OCI-LY7 (cell line): ENCODE data around the gene FHL3. TPM values are rescaled to one million over a fixed set of nuclear protein-coding genes. Genes with fewer than 3 reads are reported as not detected.

Source experiments
- Bru-seq: library from RNA; stranded (reverse); fragments of 400-500 nt; gene quantifications from one replicate; lab custom pipeline; 2021; lab: Mats Ljungman, UMichigan
- BruChase-seq, 2 experiments: library from RNA; stranded (reverse); fragments of 400-500 nt; gene quantifications; one replicate each; lab custom pipeline; 2021; lab: Mats Ljungman, UMichigan
- BruUV-seq: library from RNA; stranded (reverse); fragments of 400-500 nt; replicated peaks from 2 replicates; lab custom pipeline; 2021; lab: Mats Ljungman, UMichigan
- CTCF ChIA-PET: fragments of 300-600 bp; sonication (Branson Sonifier 250); formaldehyde crosslinking; loops from one replicate; lab custom pipeline; 2022; ENCODE audit warnings: antibody characterized with exemption; ENCODE audit not compliant: unreplicated experiment; lab: Charles Lee
- POLR2A ChIA-PET: fragments of 300-600 bp; sonication (Branson Sonifier 250); formaldehyde crosslinking; loops from one replicate; lab custom pipeline; 2022; ENCODE audit warnings: antibody characterized with exemption; lab: Charles Lee
- DNase-seq: peaks from one replicate; pipeline ENCODE4 v3.0.0-alpha.2; 2015; ENCODE audit warnings: low spot score
- H2AFZ ChIP-seq: fragments of 200-600 bp; sonication (generic), shearing (Covaris generic); 2 replicates; pipeline ENCODE4 v1.6.1; 2014; ENCODE audit warnings: mild to moderate bottlenecking, antibody characterized with exemption, low read length, moderate library complexity
- H3K27ac ChIP-seq: fragments of 200-600 bp; sonication (generic); 2 replicates; pipeline ENCODE4 v1.5.1; 2014; ENCODE audit warnings: mixed run types, low read depth, mild to moderate bottlenecking, moderate library complexity, low read length, inconsistent platforms; ENCODE audit not compliant: poor library complexity, severe bottlenecking
- H3K36me3 ChIP-seq: fragments of 200-600 bp; sonication (generic); 2 replicates; pipeline ENCODE4 v1.6.1; 2014; ENCODE audit warnings: mild to moderate bottlenecking, antibody characterized with exemption, low read length, moderate library complexity, mixed read lengths; ENCODE audit not compliant: insufficient read depth
- H3K4me1 ChIP-seq: fragments of 200-600 bp; sonication (generic); 2 replicates; pipeline ENCODE4 v1.5.1; 2014; ENCODE audit warnings: mild to moderate bottlenecking, low read length; ENCODE audit not compliant: insufficient read depth, poor library complexity, severe bottlenecking
- H3K4me2 ChIP-seq: fragments of 200-600 bp; sonication (generic); 2 replicates; pipeline ENCODE4 v1.6.1; 2014; ENCODE audit warnings: mild to moderate bottlenecking, low read length
- H3K4me3 ChIP-seq: fragments of 200-600 bp; sonication (generic); 2 replicates; pipeline ENCODE4 v1.5.1; 2014; ENCODE audit warnings: mild to moderate bottlenecking, low read depth, low read length; ENCODE audit not compliant: poor library complexity, severe bottlenecking
- H3K79me2 ChIP-seq: fragments of 200-600 bp; sonication (generic); 2 replicates; pipeline ENCODE4 v1.6.1; 2016; ENCODE audit warnings: low read depth, mild to moderate bottlenecking, low read length, moderate library complexity, mixed read lengths; ENCODE audit not compliant: insufficient read depth
- H3K9me2 ChIP-seq: fragments of 200-600 bp; sonication (generic); 2 replicates; pipeline ENCODE4 v1.6.1; 2016; ENCODE audit warnings: mild to moderate bottlenecking, low read length, mixed read lengths; ENCODE audit not compliant: insufficient read depth
- H3K9me3 ChIP-seq: fragments of 200-600 bp; sonication (generic); 2 replicates; pipeline ENCODE4 v1.6.1; 2014; ENCODE audit warnings: mild to moderate bottlenecking, mixed run types, low read length, mixed read lengths
- H4K20me1 ChIP-seq: fragments of 200-600 bp; sonication (generic); 2 replicates; pipeline ENCODE4 v1.6.1; 2014; ENCODE audit warnings: mild to moderate bottlenecking, antibody characterized with exemption, low read length, moderate library complexity, mixed read lengths; ENCODE audit not compliant: insufficient read depth
- EZH2phosphoT487 ChIP-seq: fragments of 200-600 bp; sonication (generic); IDR thresholded peaks from 2 replicates; pipeline ENCODE4 v1.6.1; 2018; ENCODE audit warnings: low read depth, borderline replicate concordance, mild to moderate bottlenecking, mixed run types, antibody characterized with exemption, low read length, moderate library complexity, mixed read lengths
- intact Hi-C: fragments of 100-400 bp; cut with micrococcal nuclease; formaldehyde crosslinking; loops from one replicate; pipeline ENCODE4 v1.10.0; 2022; ENCODE audit not compliant: unreplicated experiment
- long read RNA-seq: library from polyadenylated mRNA; stranded (forward); transcript quantifications from one replicate; pipeline ENCODE4 v2.0.0, GENCODE V29; 2022
- total RNA-seq, 2 experiments: library from RNA; depleted of rRNA in 1 of 2; stranded (reverse); fragments of >200 nt in 1 of 2; shearing (Covaris generic) in 1 of 2; gene quantifications; 2 replicates each; pipeline ENCODE4 v1.2.3, GENCODE V29; 2014 to 2022
- TF ChIP-seq, protein P1 (sequence below): fragments of 200-600 bp; sonication (generic); conservative IDR thresholded peaks from 2 replicates; pipeline ENCODE4 v1.5.1; 2014; ENCODE audit warnings: mild to moderate bottlenecking, antibody characterized with exemption, low read length, moderate library complexity, mixed read lengths

FHL3 gene, protein sequence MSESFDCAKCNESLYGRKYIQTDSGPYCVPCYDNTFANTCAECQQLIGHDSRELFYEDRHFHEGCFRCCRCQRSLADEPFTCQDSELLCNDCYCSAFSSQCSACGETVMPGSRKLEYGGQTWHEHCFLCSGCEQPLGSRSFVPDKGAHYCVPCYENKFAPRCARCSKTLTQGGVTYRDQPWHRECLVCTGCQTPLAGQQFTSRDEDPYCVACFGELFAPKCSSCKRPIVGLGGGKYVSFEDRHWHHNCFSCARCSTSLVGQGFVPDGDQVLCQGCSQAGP
- 0.21 and 0.63 TPM in 2 replicates for total RNA-seq (2014; rRNA removed; shearing (Covaris generic))
- total RNA-seq (2022) = 1.2 and 1.8 TPM in 2 replicates
- Bru-seq, nascent RNA = percentile 18 among the genes with signal in this experiment
- percentile 21 among the genes with signal in this experiment for BruChase-seq, experiment 1, labeled RNA remaining after a 6-hour chase
- BruChase-seq, experiment 2, labeled RNA remaining after a 2-hour chase = percentile 18 among the genes with signal in this experiment
- long read RNA-seq, partial matches to known transcripts = 0 of 1 reads
- long read RNA-seq, other reads (novel, unspliced or antisense) = 0 of 1 reads

DNA sequence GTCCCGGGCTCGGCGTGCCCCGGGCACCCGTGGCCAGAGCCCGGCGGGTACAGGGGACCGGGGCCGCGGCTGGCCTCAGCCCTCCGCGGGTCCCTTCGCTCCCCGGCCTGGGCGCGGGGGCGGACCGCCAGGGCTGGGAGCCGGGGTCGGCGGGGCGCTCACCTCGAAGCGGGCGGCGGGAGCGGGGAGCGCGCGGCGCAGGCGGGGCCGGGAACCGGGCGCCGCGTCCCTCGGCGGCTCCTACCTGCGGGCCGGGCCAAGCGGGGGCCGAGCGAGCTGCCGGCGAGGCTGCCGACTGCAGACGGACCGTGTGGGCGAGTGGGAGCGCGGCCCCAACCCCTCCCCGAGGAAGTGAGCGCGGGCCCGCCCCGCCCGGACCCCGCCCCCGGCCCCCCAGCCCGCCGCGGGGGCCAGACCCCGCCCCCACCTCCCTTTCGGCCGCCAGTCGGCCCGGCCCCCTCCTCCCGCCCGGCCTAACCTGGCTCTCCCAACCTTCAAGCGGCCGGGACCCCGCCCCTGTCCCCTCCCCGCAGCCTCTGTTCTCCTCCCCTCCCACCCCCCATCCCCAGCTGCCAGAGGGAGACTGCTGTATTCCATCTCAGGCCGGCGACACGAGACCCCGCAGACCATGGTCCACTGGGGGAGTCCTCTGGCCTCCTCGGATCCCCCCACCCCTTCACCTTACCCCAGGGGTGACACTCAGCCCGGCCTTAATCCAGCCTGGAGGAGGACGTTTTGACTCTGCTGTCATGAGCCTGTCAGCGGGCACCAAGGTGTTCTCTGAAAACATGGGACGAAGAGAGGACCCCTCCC, at the start of gene FHL3:
Gene FHL3 (minus strand): TSS at position 320 of the 813 bp plus-strand sequence. CDS start 6,102 bp downstream, outside the sequence.
- TF ChIP-seq EZH2phosphoT487 = no peak
- TF ChIP-seq, protein P1, sequence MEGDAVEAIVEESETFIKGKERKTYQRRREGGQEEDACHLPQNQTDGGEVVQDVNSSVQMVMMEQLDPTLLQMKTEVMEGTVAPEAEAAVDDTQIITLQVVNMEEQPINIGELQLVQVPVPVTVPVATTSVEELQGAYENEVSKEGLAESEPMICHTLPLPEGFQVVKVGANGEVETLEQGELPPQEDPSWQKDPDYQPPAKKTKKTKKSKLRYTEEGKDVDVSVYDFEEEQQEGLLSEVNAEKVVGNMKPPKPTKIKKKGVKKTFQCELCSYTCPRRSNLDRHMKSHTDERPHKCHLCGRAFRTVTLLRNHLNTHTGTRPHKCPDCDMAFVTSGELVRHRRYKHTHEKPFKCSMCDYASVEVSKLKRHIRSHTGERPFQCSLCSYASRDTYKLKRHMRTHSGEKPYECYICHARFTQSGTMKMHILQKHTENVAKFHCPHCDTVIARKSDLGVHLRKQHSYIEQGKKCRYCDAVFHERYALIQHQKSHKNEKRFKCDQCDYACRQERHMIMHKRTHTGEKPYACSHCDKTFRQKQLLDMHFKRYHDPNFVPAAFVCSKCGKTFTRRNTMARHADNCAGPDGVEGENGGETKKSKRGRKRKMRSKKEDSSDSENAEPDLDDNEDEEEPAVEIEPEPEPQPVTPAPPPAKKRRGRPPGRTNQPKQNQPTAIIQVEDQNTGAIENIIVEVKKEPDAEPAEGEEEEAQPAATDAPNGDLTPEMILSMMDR = no peak
- Histone ChIP-seq H3K27ac (no peak within 1 kb of the TSS), H3K4me3 (no peak within 1 kb of the TSS), H4K20me1 (no peaks in the 10 kb centered on the region), H3K9me2 (no peaks in the 10 kb centered on the region), H3K36me3 (no peaks in the 10 kb centered on the region), H3K4me1 (peaks cover 23% of the 10 kb centered on the region), H3K9me3 (no peaks in the 10 kb centered on the region), H3K4me2 (peak within 1 kb of the TSS; percentile 46; the same call in 1 of the 2 replicates), H3K79me2 (no peaks in the 10 kb centered on the region), H2AFZ (peak within 1 kb of the TSS; percentile 69)
- no TSS peak for BruUV-seq
- ChIA-PET POLR2A (no interaction called here), CTCF (no interaction called here)
- intact Hi-C loops = no loop called here
- DNase-seq = no peak

DNA sequence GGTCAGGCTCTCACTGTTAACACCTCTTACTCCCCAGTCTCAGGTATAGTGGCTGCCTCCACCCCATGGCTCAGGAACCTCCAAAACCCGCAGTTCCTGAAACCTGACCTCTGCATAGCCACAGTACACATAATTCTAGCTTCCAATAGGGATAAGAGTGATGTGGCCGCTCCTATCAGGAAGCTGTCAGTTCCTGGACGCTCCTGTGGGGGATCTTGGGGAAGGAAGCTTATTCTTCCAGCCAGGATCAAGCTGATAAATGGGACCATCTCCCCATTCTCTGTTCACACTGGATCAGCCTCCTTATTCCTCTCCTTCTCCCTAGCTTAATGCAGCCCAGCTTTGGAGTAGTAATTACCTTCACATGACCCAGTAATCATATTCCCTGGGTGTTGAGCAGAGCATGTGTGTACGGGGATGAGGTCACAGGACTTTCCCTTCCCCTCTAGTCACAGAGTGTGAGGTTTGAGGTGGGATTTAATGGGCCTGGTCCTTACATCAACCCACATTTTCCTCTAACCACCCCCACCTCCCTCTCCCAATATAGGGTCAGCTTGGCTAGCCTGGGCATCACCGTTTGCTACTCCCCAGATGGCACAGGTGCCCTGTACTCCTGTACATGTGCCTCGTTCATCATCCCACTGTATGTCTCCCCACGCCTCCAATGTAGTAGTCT, 48.2 kb upstream of the FHL3 start:
- peak overlapping the region; percentile 32; the same call in 1 of the 2 replicates for H2AFZ ChIP-seq
- ChIA-PET POLR2A (interaction anchor here (0.6 kb wide), 1 partner anchor 273 kb away, joined by 4 read pairs; no protein-coding TSS in a partner anchor), CTCF (interaction anchor here (0.9 kb wide), 1 partner anchor 19 kb away, joined by 3 read pairs; no protein-coding TSS in a partner anchor)
- no peaks in the 10 kb centered on the region for H3K79me2 ChIP-seq
- peaks cover 17% of the 10 kb centered on the region for H3K4me1 ChIP-seq
- intact Hi-C loops = no loop called here
- H3K9me3 ChIP-seq = no peaks in the 10 kb centered on the region
- no TSS peak for BruUV-seq
- TF ChIP-seq EZH2phosphoT487 = no peak
- TF ChIP-seq, protein P1 = no peak
- no peak for DNase-seq
- H3K9me2 ChIP-seq = no peaks in the 10 kb centered on the region
- no peak overlapping the region for H3K4me3 ChIP-seq
- H3K4me2 ChIP-seq = peak overlapping the region; percentile 49
- no peaks in the 10 kb centered on the region for H4K20me1 ChIP-seq
- H3K36me3 ChIP-seq = no peaks in the 10 kb centered on the region
- H3K27ac ChIP-seq = no peak overlapping the region
